Epithelial cell of proximal tubule (primary cell): ENCODE results near the gene TBL1XR1. TPM values are rescaled to one million over a fixed set of nuclear protein-coding genes. Genes with fewer than 3 reads are reported as not detected.

Experiments used
- DNase-seq: peaks from one replicate; pipeline ENCODE4 v3.0.0-alpha.2; 2011; ENCODE audit warnings: low read depth
- H3K4me3 ChIP-seq: 2 replicates; pipeline ENCODE4 v1.5.1; 2011; ENCODE audit warnings: low read depth, mild to moderate bottlenecking, low read length
- total RNA-seq: library from RNA; depleted of rRNA; stranded (reverse); fragments of >200 nt; gene quantifications from 2 replicates; pipeline ENCODE4 v1.2.3, GENCODE V29; 2015
- TF ChIP-seq, protein P1 (sequence below): conservative IDR thresholded peaks from 2 replicates; pipeline ENCODE4 v1.5.1; 2012; ENCODE audit warnings: low read depth, mild to moderate bottlenecking, low read length

TBL1XR1 gene
- total RNA-seq, 1 donor from 2014 or later: 61.2 TPM

DNA sequence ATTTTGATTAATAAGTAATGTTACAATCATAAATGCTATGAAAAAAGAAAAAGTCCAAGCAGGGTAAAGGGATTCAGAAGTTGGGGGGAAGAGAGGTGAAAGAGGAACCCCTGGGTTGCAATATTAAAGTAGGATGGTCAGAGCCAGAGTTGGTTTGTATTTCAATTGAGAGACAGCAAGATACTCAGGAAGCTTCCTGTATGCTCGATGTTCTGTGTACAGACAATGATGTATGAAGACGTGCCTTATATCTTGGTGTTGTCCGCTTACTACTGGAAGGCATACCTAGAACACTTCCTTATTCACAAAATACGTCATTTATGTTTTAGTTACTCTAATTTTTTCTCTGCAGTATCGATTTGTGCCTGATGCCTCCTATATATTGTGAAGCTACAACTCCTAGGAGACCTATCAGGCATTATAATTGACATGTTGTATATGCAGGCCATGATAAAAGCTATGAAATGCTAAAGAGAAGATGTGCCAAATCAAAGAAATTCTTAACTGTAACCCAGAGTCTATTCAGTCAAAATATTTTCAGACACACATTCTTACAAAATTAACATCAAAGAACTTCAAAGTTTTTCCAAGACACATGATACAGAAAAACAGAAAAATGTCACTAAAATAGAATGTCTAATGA lies 87.5 kb downstream of the TBL1XR1 start:
- DNase-seq: no peak
- TF ChIP-seq, protein P1, sequence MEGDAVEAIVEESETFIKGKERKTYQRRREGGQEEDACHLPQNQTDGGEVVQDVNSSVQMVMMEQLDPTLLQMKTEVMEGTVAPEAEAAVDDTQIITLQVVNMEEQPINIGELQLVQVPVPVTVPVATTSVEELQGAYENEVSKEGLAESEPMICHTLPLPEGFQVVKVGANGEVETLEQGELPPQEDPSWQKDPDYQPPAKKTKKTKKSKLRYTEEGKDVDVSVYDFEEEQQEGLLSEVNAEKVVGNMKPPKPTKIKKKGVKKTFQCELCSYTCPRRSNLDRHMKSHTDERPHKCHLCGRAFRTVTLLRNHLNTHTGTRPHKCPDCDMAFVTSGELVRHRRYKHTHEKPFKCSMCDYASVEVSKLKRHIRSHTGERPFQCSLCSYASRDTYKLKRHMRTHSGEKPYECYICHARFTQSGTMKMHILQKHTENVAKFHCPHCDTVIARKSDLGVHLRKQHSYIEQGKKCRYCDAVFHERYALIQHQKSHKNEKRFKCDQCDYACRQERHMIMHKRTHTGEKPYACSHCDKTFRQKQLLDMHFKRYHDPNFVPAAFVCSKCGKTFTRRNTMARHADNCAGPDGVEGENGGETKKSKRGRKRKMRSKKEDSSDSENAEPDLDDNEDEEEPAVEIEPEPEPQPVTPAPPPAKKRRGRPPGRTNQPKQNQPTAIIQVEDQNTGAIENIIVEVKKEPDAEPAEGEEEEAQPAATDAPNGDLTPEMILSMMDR: no peak

GRCh38 chr3:177108648-177109047 lies 88.6 kb downstream of the TBL1XR1 start:
- no peak overlapping the region for H3K4me3 ChIP-seq
- TF ChIP-seq, protein P1: no peak
- no peak for DNase-seq

More for the DNA sequence above, 87.5 kb downstream of the TBL1XR1 start:
- H3K4me3 ChIP-seq: no peak overlapping the region

- TF ChIP-seq, protein P1: no peak
- no peak overlapping the region for H3K4me3 ChIP-seq
- no peak for DNase-seq
These were observed 89.6 kb downstream of the TBL1XR1 start for GRCh38 chr3:177107461-177108239.

GRCh38 chr3:177106594-177106993 lies 90.7 kb downstream of the TBL1XR1 start:
- no peak overlapping the region for H3K4me3 ChIP-seq
- TF ChIP-seq, protein P1: no peak
- DNase-seq: no peak

DNA sequence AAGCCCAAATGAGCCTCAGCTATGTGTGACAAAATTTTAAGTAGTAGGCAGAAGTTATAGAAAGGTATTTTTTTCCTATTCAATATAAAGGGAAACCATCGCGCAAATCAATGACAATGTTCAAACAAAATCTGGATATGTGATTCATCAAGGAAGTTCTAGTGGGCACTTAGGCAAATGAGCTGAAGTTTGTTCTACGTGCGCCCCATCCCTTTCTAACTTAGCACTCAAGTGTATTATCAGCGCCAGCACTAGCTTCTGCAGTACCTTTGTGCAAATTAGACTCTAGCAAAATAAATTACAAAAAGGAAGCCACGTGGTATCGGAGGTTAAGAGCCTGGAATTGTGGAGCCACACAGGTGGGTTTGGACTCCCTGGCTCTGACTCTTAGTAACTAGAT lies 91.1 kb downstream of the TBL1XR1 start:
- no peak for DNase-seq
- H3K4me3 ChIP-seq: no peak overlapping the region
- TF ChIP-seq, protein P1: no peak

GRCh38 chr3:177105623-177106022 lies 91.7 kb downstream of the TBL1XR1 start:
- no peak overlapping the region for H3K4me3 ChIP-seq
- no peak for DNase-seq

More at GRCh38 chr3:177105623-177106022, 91.7 kb downstream of the TBL1XR1 start:
- TF ChIP-seq, protein P1: no peak
